ENCODE data around the gene SPINK13.
A peak's percentile ranks its signal among the peaks of the same experiment; 100 is the strongest.

SPINK13 gene

DNA sequence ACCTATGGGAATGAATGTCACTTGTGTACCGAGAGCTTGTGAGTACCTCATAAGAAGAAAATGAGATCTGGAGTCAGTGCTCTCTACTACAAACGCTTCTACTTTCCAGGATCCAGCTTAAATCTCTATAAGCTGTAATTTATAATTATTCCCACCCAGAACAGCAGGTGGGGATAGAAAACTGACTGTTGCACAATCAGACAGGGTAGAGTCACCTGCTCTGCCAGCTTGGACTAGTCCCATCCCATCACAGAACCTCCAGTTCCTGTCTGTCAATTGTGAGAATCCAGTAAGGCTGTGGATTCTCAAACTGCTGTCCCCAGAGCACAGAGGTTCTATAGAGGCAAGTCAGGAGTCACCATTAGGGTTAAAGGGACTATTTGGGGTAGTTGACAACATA, 45.6 kb downstream of the SPINK13 start:
- DNase-seq, result peak; percentile 24

DNA sequence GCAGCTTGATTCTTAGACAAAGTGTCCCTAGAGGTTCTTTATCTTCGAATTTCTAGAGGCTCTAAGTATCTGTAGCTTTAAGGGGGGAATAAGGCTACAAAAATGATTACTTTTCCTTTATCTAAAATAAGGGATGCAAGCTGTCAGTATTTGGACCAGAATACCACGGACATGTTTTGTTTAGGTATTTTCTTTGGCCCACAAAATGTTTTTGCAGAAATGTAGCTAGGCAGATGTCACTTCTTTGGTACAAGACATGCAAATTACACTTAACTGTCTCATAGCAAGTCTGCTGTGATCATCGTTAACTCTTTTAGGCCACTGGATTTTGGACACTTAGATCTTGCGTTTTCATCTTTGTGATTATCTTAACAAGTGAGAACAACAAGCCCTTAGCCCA, 46.1 kb downstream of the SPINK13 start:
- no peak for DNase-seq

- DNase-seq, result peak; percentile 44
Measured at GRCh38 chr5:148320011-148320963, 51.7 kb downstream of the SPINK13 start.

- no peak for DNase-seq
Measured at GRCh38 chr5:148333262-148333849, 64.8 kb downstream of the SPINK13 start.

DNA sequence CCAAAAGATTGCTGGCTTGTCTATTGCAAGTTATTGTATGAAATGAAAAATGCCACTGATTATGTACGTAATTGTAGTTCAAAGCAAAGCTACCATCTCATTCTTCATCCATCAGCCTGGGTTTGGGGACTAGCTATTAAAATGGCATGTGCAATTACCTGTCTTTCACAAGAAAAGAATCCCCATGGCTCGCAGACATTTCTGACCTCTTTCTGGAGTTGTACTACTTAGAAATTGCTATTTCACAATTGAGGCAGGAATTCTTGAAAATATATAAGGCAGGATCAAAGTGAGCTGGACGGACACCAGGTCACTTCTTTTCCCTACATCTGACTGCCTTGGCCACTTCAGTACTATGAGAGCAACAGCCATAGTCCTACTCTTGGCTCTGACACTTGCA, 66.7 kb downstream of the SPINK13 start, which contains the start of gene SPINK9:
SPINK9 (plus strand) TSS at position 301 of the 400 bp plus-strand sequence; CDS start at position 356, 55 bp downstream.
- no peak for DNase-seq
